Effector memory CD4-positive, alpha-beta T cell (primary cell): ENCODE data around the gene FSD1L.

Experiments
- DNase-seq, 3 donors: peaks; one replicate each; pipeline ENCODE4 v3.0.0-alpha.2; 2020
- H3K27ac ChIP-seq: 2 replicates; pipeline ENCODE4 v1.7.0; 2013; ENCODE audit warnings: mild to moderate bottlenecking, low read length, moderate library complexity; ENCODE audit not compliant: insufficient read depth, poor library complexity, severe bottlenecking
- H3K27me3 ChIP-seq: replicated peaks from 2 replicates; pipeline ENCODE4 v1.7.0; 2013; ENCODE audit warnings: mild to moderate bottlenecking, low read length; ENCODE audit not compliant: insufficient read depth, control insufficient read depth, poor library complexity, severe bottlenecking
- H3K36me3 ChIP-seq: 2 replicates; pipeline ENCODE4 v1.7.0; 2013; ENCODE audit warnings: mild to moderate bottlenecking, low read length, moderate library complexity; ENCODE audit not compliant: control insufficient read depth, insufficient read depth
- H3K4me1 ChIP-seq: 2 replicates; pipeline ENCODE4 v1.7.0; 2013; ENCODE audit warnings: low read length, mild to moderate bottlenecking; ENCODE audit not compliant: control insufficient read depth, insufficient read depth, poor library complexity, severe bottlenecking
- H3K4me3 ChIP-seq: 2 replicates; pipeline ENCODE4 v1.7.0; 2013; ENCODE audit warnings: low read length, low read depth, mild to moderate bottlenecking; ENCODE audit not compliant: insufficient read depth, poor library complexity, severe bottlenecking
- H3K9me3 ChIP-seq: 2 replicates; pipeline ENCODE4 v1.7.0; 2013; ENCODE audit warnings: mild to moderate bottlenecking, low read length, moderate library complexity; ENCODE audit not compliant: control insufficient read depth
- total RNA-seq, 3 donors: gene quantifications; one replicate each; lab custom pipeline; 2026; lab: John Stamatoyannopoulos, UW

The FSD1L gene
- total RNA-seq, result 2.7 to 8.1 (median 3.8) reads per million in 3 donors

GRCh38 chr9:105447814-105448812 lies at the start of gene FSD1L:
FSD1L (plus strand) TSS chr9:105448034; CDS start chr9:105448221, 187 bp downstream.
- H3K36me3 ChIP-seq, result no peaks in the 10 kb centered on the region
- peak; percentile 54 to 72 (median 60) for DNase-seq
- no peak within 1 kb of the TSS for H3K27ac ChIP-seq
- H3K27me3 ChIP-seq, result no peaks in the 10 kb centered on the region
- H3K9me3 ChIP-seq, result no peaks in the 10 kb centered on the region
- peak within 1 kb of the TSS; percentile 78 for H3K4me3 ChIP-seq
- peaks cover 10% of the 10 kb centered on the region for H3K4me1 ChIP-seq

GRCh38 chr9:105399117-105399516 lies 48.7 kb upstream of the FSD1L start:
- Histone ChIP-seq H3K27me3 (peaks cover 7% of the 10 kb centered on the region), H3K9me3 (no peaks in the 10 kb centered on the region), H3K4me1 (no peaks in the 10 kb centered on the region), H3K4me3 (no peak overlapping the region), H3K36me3 (no peaks in the 10 kb centered on the region), H3K27ac (no peak overlapping the region)
- DNase-seq, result no peak

- H3K36me3 ChIP-seq, result no peaks in the 10 kb centered on the region
- no peak overlapping the region for H3K27ac ChIP-seq
- no peak for DNase-seq
- peaks cover 15% of the 10 kb centered on the region for H3K4me1 ChIP-seq
- H3K27me3 ChIP-seq, result peaks cover 7% of the 10 kb centered on the region
- H3K4me3 ChIP-seq, result no peak overlapping the region
- H3K9me3 ChIP-seq, result no peaks in the 10 kb centered on the region
These were observed 46.2 kb upstream of the FSD1L start for GRCh38 chr9:105401651-105402050.

GRCh38 chr9:105403552-105404248 lies 44.1 kb upstream of the FSD1L start:
- Histone ChIP-seq H3K4me1 (peaks cover 15% of the 10 kb centered on the region), H3K27ac (no peak overlapping the region), H3K4me3 (no peak overlapping the region), H3K9me3 (no peaks in the 10 kb centered on the region), H3K27me3 (peaks cover 7% of the 10 kb centered on the region), H3K36me3 (no peaks in the 10 kb centered on the region)
- no peak for DNase-seq

GRCh38 chr9:105405514-105406131 lies 42.2 kb upstream of the FSD1L start:
- Histone ChIP-seq H3K4me1 (peaks cover 15% of the 10 kb centered on the region), H3K27ac (no peak overlapping the region), H3K36me3 (no peaks in the 10 kb centered on the region), H3K4me3 (no peak overlapping the region), H3K27me3 (peaks cover 7% of the 10 kb centered on the region), H3K9me3 (no peaks in the 10 kb centered on the region)
- peak; percentile 15 to 41 (median 39) for DNase-seq

GRCh38 chr9:105406369-105406768 lies 41.5 kb upstream of the FSD1L start:
- no peak for DNase-seq
- Histone ChIP-seq H3K27ac (no peak overlapping the region), H3K9me3 (no peaks in the 10 kb centered on the region), H3K4me3 (no peak overlapping the region), H3K4me1 (peaks cover 15% of the 10 kb centered on the region), H3K36me3 (no peaks in the 10 kb centered on the region), H3K27me3 (peaks cover 7% of the 10 kb centered on the region)

GRCh38 chr9:105413525-105413924 lies 34.3 kb upstream of the FSD1L start:
- Histone ChIP-seq H3K4me1 (no peaks in the 10 kb centered on the region), H3K9me3 (no peaks in the 10 kb centered on the region), H3K4me3 (no peak overlapping the region), H3K27me3 (no peaks in the 10 kb centered on the region), H3K27ac (no peak overlapping the region), H3K36me3 (no peaks in the 10 kb centered on the region)
- DNase-seq, result no peak

- H3K4me3 ChIP-seq, result no peak overlapping the region
- H3K27me3 ChIP-seq, result no peaks in the 10 kb centered on the region
- no peaks in the 10 kb centered on the region for H3K9me3 ChIP-seq
- H3K4me1 ChIP-seq, result no peaks in the 10 kb centered on the region
- H3K36me3 ChIP-seq, result no peaks in the 10 kb centered on the region
- peak; percentile 19 to 51 (median 30) for DNase-seq
- no peak overlapping the region for H3K27ac ChIP-seq
These were observed 32.7 kb upstream of the FSD1L start for GRCh38 chr9:105414947-105415661.

GRCh38 chr9:105415662-105415980 lies 32.2 kb upstream of the FSD1L start:
- no peak overlapping the region for H3K4me3 ChIP-seq
- no peaks in the 10 kb centered on the region for H3K27me3 ChIP-seq
- no peaks in the 10 kb centered on the region for H3K36me3 ChIP-seq
- no peak overlapping the region for H3K27ac ChIP-seq
- no peaks in the 10 kb centered on the region for H3K4me1 ChIP-seq
- DNase-seq, result no peak
- no peaks in the 10 kb centered on the region for H3K9me3 ChIP-seq
